Liver (tissue), 3 donors: ENCODE results near the gene ZDHHC14.

Experiments used
- HNF4A ChIP-seq, 2 donors: conservative IDR thresholded peaks; 2 replicates each; pipeline ENCODE4 v1.6.1; 2016; ENCODE audit warnings: antibody characterized with exemption in 2 of 2, mild to moderate bottlenecking in 2 of 2
- JUND ChIP-seq, 2 donors: IDR thresholded peaks; 2 replicates each; pipeline ENCODE4 v1.6.1; 2016; ENCODE audit warnings: antibody characterized with exemption in 2 of 2
- SP1 ChIP-seq: IDR thresholded peaks from 2 replicates; pipeline ENCODE4 v1.6.1; 2018; ENCODE audit warnings: antibody characterized with exemption, mild to moderate bottlenecking
- TAF1 ChIP-seq: conservative IDR thresholded peaks from 2 replicates; pipeline ENCODE4 v1.6.1; 2016; ENCODE audit warnings: antibody characterized with exemption, mild to moderate bottlenecking
- TF ChIP-seq, protein P1 (sequence below): fragments of 150-350 bp; IDR thresholded peaks from 2 replicates; pipeline ENCODE4 v1.5.1; 2017; ENCODE audit warnings: improper control_type of control experiment, low read depth, low read length; ENCODE audit not compliant: missing input control
- TF ChIP-seq, protein P2 (sequence below): IDR thresholded peaks from 2 replicates; pipeline ENCODE4 v1.6.1; 2016; ENCODE audit warnings: antibody characterized with exemption, mild to moderate bottlenecking
- TF ChIP-seq, protein P3 (sequence below): IDR thresholded peaks from 2 replicates; pipeline ENCODE4 v1.6.1; 2016; ENCODE audit warnings: antibody characterized with exemption
- donor health status: healthy.
- donor health status: healthy.

DNA sequence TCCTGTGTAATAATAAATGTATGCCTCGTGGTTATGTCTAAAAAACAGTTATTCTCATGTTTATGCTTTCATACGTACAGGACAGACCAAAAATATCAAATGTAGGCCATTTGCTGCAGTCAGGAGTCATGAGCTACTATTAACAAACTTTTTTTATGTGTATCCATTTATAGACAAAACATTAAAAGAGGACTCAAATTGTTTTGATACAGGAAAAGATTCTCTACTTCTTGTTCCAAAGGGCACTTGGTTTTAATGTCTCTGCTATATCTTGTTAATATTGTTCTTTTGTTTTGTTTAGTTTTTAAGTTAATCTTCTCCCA lies 155.2 kb downstream of the ZDHHC14 start:
- TF ChIP-seq TAF1 (no peak), JUND (IDR thresholded peaks at IDR 0.05) (no peak), SP1 (no peak), HNF4A (conservative IDR thresholded peaks at IDR 0.05) (no peak)
- TF ChIP-seq, protein P1, sequence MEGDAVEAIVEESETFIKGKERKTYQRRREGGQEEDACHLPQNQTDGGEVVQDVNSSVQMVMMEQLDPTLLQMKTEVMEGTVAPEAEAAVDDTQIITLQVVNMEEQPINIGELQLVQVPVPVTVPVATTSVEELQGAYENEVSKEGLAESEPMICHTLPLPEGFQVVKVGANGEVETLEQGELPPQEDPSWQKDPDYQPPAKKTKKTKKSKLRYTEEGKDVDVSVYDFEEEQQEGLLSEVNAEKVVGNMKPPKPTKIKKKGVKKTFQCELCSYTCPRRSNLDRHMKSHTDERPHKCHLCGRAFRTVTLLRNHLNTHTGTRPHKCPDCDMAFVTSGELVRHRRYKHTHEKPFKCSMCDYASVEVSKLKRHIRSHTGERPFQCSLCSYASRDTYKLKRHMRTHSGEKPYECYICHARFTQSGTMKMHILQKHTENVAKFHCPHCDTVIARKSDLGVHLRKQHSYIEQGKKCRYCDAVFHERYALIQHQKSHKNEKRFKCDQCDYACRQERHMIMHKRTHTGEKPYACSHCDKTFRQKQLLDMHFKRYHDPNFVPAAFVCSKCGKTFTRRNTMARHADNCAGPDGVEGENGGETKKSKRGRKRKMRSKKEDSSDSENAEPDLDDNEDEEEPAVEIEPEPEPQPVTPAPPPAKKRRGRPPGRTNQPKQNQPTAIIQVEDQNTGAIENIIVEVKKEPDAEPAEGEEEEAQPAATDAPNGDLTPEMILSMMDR: no peak
- TF ChIP-seq, protein P2, sequence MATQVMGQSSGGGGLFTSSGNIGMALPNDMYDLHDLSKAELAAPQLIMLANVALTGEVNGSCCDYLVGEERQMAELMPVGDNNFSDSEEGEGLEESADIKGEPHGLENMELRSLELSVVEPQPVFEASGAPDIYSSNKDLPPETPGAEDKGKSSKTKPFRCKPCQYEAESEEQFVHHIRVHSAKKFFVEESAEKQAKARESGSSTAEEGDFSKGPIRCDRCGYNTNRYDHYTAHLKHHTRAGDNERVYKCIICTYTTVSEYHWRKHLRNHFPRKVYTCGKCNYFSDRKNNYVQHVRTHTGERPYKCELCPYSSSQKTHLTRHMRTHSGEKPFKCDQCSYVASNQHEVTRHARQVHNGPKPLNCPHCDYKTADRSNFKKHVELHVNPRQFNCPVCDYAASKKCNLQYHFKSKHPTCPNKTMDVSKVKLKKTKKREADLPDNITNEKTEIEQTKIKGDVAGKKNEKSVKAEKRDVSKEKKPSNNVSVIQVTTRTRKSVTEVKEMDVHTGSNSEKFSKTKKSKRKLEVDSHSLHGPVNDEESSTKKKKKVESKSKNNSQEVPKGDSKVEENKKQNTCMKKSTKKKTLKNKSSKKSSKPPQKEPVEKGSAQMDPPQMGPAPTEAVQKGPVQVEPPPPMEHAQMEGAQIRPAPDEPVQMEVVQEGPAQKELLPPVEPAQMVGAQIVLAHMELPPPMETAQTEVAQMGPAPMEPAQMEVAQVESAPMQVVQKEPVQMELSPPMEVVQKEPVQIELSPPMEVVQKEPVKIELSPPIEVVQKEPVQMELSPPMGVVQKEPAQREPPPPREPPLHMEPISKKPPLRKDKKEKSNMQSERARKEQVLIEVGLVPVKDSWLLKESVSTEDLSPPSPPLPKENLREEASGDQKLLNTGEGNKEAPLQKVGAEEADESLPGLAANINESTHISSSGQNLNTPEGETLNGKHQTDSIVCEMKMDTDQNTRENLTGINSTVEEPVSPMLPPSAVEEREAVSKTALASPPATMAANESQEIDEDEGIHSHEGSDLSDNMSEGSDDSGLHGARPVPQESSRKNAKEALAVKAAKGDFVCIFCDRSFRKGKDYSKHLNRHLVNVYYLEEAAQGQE: no peak
- TF ChIP-seq, protein P3, sequence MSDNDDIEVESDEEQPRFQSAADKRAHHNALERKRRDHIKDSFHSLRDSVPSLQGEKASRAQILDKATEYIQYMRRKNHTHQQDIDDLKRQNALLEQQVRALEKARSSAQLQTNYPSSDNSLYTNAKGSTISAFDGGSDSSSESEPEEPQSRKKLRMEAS: no peak
